ENCODE measurements around the gene POLD1. TPM values are rescaled to one million over a fixed set of nuclear protein-coding genes. Genes with fewer than 3 reads are reported as not detected.
"Not testable (repeated sequence)": the region's sequence is repeated elsewhere in the genome, so short reads cannot be mapped to it uniquely, and the experiment has no call there.

POLD1 gene
- total RNA-seq, 2 donors from 2014 or later = 5.9 to 10.0 TPM

DNA sequence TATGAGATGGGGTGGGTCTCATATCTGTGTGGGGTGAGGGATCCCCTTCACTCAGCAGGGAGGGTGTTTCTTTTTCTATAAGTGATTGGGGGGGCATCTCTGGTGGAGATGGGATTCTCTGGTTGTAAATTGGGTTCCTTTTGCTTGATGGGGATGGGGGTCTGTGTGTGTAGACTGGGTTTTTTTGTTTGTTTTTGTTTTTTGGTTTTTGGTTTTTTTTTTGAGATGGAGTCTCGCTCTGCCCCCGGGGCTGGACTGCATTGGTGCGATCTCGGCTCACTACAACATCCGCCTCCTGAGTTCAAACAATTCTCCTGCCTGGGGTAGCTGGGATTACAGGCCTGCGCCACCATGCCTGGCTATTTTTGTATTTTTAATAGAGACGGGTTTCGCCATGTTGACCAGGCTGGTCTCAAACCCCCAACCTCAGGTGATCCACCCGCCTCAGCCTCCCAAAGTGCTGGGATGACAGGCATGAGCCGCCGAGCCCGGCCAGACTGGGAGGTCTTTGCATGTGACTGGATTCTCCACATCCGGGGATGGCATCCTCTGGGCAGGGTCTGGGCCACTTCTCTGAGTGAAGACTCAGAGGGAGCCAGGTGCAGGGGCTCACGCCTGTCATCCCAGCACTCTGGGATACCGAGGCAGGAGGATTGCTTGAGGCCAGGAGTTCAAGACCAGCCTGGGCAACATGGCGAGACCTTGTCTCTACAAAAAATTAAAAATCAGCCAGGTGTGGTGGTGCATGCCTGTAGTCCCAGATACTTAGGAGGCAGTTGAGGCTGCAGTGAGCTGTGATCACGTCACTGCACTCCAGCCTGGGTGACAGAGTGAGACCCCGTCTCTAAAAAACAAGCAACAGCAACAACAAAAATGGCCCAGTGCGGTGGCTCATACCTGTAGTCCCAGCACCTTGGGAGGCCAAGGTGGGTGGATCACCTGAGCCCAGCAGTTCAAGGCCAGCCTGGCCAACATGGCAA lies 49.3 kb downstream of the POLD1 start:
- peaks cover 0 to 19% of the 10 kb centered on the region in 2 donors for H3K4me1 ChIP-seq
- peaks cover 0 to 7% of the 10 kb centered on the region in 2 donors for H3K27me3 ChIP-seq
- no peaks in the 10 kb centered on the region for H3K36me3 ChIP-seq
- no peak overlapping the region for H3K27ac ChIP-seq
- TF ChIP-seq, protein P1, sequence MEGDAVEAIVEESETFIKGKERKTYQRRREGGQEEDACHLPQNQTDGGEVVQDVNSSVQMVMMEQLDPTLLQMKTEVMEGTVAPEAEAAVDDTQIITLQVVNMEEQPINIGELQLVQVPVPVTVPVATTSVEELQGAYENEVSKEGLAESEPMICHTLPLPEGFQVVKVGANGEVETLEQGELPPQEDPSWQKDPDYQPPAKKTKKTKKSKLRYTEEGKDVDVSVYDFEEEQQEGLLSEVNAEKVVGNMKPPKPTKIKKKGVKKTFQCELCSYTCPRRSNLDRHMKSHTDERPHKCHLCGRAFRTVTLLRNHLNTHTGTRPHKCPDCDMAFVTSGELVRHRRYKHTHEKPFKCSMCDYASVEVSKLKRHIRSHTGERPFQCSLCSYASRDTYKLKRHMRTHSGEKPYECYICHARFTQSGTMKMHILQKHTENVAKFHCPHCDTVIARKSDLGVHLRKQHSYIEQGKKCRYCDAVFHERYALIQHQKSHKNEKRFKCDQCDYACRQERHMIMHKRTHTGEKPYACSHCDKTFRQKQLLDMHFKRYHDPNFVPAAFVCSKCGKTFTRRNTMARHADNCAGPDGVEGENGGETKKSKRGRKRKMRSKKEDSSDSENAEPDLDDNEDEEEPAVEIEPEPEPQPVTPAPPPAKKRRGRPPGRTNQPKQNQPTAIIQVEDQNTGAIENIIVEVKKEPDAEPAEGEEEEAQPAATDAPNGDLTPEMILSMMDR (IDR thresholded peaks at IDR 0.05) = no peak
- no peak for DNase-seq (ENCODE audit: low spot score)
- no peak overlapping the region for H3K4me3 ChIP-seq
- no peaks in the 10 kb centered on the region for H3K9me3 ChIP-seq

DNA sequence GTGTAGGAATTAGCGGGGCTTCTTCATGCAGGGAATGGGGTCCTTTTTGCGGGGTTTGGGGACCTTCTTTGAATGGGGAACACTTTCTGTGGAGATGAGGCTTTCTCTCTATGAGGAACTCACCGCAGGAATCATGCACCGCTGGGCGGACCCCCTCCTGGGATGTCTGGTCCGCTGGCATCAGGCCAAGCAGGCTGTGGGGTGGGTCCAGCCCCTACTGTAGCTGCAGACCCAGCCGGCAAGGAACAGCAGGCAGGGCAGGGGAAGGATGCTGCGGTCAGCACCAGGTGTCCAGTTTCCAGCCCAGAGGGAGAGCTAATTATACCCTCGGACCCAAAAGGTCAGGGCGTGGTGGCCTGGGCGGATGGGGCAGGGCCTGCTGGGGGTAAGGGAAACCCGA lies 50.4 kb downstream of the POLD1 start:
- Histone ChIP-seq H3K9me3 (no peaks in the 10 kb centered on the region), H3K27me3 (peaks cover 0 to 7% of the 10 kb centered on the region in 2 donors), H3K4me3 (no peak overlapping the region), H3K36me3 (no peaks in the 10 kb centered on the region), H3K27ac (no peak overlapping the region), H3K4me1 (peaks cover 0 to 18% of the 10 kb centered on the region in 2 donors)
- no peak for DNase-seq (ENCODE audit: low spot score)
- TF ChIP-seq, protein P1 (IDR thresholded peaks at IDR 0.05) = no peak

DNA sequence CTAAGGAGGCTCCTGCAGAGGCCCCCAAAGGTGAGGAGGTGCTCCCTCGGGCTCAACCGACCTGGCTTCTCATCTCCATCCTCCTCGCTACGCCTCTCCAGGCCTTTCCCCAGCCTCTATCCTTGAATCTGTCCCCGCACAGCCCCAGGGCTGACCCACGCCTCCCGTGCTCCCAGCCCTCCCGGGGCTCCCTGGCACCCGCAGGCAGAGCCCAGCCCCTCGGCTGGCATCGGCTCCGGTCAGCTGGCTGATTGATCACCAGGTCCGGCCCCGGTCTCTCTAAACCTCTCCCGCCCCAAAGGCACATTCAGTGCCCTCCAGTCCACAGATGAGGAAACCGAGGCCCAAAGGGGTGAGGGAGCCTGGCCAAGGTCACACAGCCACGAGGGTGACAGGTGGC lies 51.1 kb downstream of the POLD1 start:
- Histone ChIP-seq H3K4me3 (no peak overlapping the region), H3K27me3 (peaks cover 0 to 7% of the 10 kb centered on the region in 2 donors), H3K36me3 (no peaks in the 10 kb centered on the region), H3K9me3 (no peaks in the 10 kb centered on the region), H3K27ac (no peak overlapping the region), H3K4me1 (peaks cover 0 to 18% of the 10 kb centered on the region in 2 donors)
- TF ChIP-seq, protein P1 (IDR thresholded peaks at IDR 0.05) = no peak
- DNase-seq (ENCODE audit: low spot score) = no peak

DNA sequence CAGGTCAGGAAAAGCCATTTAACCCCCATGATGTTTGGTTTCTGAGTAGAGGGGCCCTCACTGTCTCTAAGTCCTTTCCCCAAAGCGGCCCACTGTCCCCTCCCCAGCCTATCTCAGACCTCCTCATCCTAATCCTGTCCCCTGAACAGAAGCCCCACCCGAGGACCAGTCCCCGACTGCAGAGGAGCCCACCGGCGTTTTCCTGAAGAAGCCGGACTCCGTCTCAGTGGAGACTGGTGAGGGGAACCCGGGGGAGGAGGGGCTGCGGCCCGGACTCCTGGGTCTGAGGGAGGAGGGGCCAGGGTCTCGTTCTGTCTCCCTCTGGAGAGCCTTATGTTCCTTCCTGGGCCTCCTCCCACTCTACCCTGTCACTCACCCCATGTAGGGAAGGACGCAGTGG lies 51.5 kb downstream of the POLD1 start:
- no peak for DNase-seq (ENCODE audit: low spot score)
- Histone ChIP-seq H3K9me3 (no peaks in the 10 kb centered on the region), H3K4me1 (peaks cover 0 to 18% of the 10 kb centered on the region in 2 donors), H3K27ac (no peak overlapping the region), H3K27me3 (peaks cover 0 to 7% of the 10 kb centered on the region in 2 donors), H3K36me3 (no peaks in the 10 kb centered on the region), H3K4me3 (no peak overlapping the region)
- TF ChIP-seq, protein P1 (IDR thresholded peaks at IDR 0.05) = no peak

DNA sequence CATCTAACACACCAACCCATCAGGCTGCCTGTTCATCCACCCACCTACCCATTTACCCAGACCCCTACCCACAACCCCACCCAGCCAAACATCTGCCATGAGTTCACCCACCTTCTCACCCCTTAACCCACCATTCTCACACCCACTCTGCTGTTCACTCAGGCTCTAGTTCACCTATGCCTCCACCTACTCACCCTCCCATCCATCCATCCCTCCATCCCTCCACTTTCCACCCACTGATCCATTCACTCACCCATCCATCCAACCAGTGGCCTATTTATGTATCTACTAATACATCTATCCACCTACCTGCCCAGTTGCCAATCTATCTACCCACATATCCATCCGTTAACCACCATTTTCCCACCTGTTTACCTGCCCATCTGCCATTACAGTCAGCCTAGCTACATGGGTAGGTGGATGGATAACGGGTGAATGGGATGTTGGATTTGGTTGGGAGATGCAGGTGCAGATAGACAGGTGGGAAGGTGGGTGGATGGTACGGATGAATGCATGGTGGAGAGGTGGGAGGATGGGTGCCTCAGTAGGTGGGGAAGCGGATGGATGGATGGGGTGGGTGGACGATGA lies 53.8 kb downstream of the POLD1 start:
- Histone ChIP-seq H3K27me3 (no peaks in the 10 kb centered on the region), H3K36me3 (no peaks in the 10 kb centered on the region), H3K9me3 (no peaks in the 10 kb centered on the region), H3K4me3 (no peak overlapping the region), H3K4me1 (no peaks in the 10 kb centered on the region), H3K27ac (no peak overlapping the region)
- TF ChIP-seq, protein P1 (IDR thresholded peaks at IDR 0.05) = no peak
- no peak for DNase-seq (ENCODE audit: low spot score)

DNA sequence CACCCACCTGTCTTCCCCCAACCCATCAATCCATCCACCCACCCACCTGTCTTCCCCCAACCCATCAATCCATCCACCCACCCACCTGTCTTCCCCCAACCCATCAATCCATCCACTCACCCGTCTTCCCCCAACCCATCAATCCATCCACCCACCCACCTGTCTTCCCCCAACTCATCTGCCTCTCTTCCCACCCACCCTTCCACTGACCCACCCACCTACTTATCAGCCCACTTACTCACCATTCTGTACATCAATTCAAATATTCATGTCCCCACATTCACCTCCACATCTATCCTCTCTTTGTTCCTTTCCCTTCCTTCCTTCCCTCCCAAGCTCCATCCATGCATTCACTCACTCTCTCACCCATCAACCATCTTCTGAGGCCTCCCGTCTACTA lies 55.0 kb downstream of the POLD1 start:
- not testable (repeated sequence) for H3K36me3 ChIP-seq; H3K4me3 ChIP-seq; H3K9me3 ChIP-seq; H3K27ac ChIP-seq; H3K4me1 ChIP-seq; H3K27me3 ChIP-seq; DNase-seq (ENCODE audit: low spot score)

Measured in right atrium auricular region (tissue), 2 donors.